OCI-LY1 (cell line): Measurements from ENCODE around the gene ZNF460.

Source experiments
- H2AFZ ChIP-seq: fragments of 200-600 bp; sonication (generic), shearing (Covaris generic); 2 replicates; pipeline ENCODE4 v1.6.0; 2014; ENCODE audit warnings: antibody characterized with exemption, mild to moderate bottlenecking, low read length
- H3F3A ChIP-seq: fragments of 200-600 bp; sonication (generic), shearing (Covaris generic); 2 replicates; pipeline ENCODE4 v1.6.0; 2014; ENCODE audit warnings: mild to moderate bottlenecking, antibody characterized with exemption, low read length, moderate library complexity; ENCODE audit not compliant: insufficient read depth
- H3K27ac ChIP-seq: fragments of 200-600 bp; sonication (generic); 2 replicates; pipeline ENCODE4 v1.5.1; 2014; ENCODE audit warnings: low read length, mixed run types, mild to moderate bottlenecking, low read depth; ENCODE audit not compliant: poor library complexity, severe bottlenecking
- H3K27me3 ChIP-seq: fragments of 200-600 bp; sonication (generic); 2 replicates; pipeline ENCODE4 v1.6.0; 2014; ENCODE audit warnings: antibody characterized with exemption, mild to moderate bottlenecking, low read length, moderate library complexity; ENCODE audit not compliant: insufficient read depth
- H3K36me3 ChIP-seq: fragments of 200-600 bp; sonication (generic); 2 replicates; pipeline ENCODE4 v1.6.1; 2014; ENCODE audit warnings: mild to moderate bottlenecking, antibody characterized with exemption, low read length, moderate library complexity, mixed read lengths; ENCODE audit not compliant: insufficient read depth
- H3K4me1 ChIP-seq: fragments of 200-600 bp; sonication (generic); 2 replicates; pipeline ENCODE4 v1.5.1; 2014; ENCODE audit warnings: mild to moderate bottlenecking, low read length, moderate library complexity; ENCODE audit not compliant: insufficient read depth, severe bottlenecking
- H3K4me2 ChIP-seq: fragments of 200-600 bp; sonication (generic), shearing (Covaris generic); 2 replicates; pipeline ENCODE4 v1.6.1; 2014; ENCODE audit warnings: low read length
- H3K4me3 ChIP-seq: fragments of 200-600 bp; sonication (generic); 2 replicates; pipeline ENCODE4 v1.5.1; 2014; ENCODE audit warnings: low read length, low read depth, mild to moderate bottlenecking, mixed read lengths; ENCODE audit not compliant: poor library complexity, severe bottlenecking
- H3K79me2 ChIP-seq: fragments of 200-600 bp; shearing (Covaris generic); 2 replicates; pipeline ENCODE4 v1.6.1; 2016; ENCODE audit warnings: mixed run types, low read length, mixed read lengths; ENCODE audit not compliant: insufficient read depth
- H3K9ac ChIP-seq: fragments of 200-600 bp; sonication (generic), shearing (Covaris generic); 2 replicates; pipeline ENCODE4 v1.6.1; 2014; ENCODE audit warnings: mild to moderate bottlenecking, low read length, mixed read lengths
- H3K9me2 ChIP-seq: fragments of 200-600 bp; sonication (generic), shearing (Covaris generic); 2 replicates; pipeline ENCODE4 v1.6.1; 2014; ENCODE audit warnings: low read depth, mild to moderate bottlenecking, low read length, mixed read lengths
- H3K9me3 ChIP-seq: fragments of 200-600 bp; shearing (Covaris generic); 2 replicates; pipeline ENCODE4 v1.6.1; 2014; ENCODE audit warnings: low read length, mixed read lengths
- H4K20me1 ChIP-seq: fragments of 200-600 bp; sonication (generic), shearing (Covaris generic); 2 replicates; pipeline ENCODE4 v1.6.0; 2016; ENCODE audit warnings: mild to moderate bottlenecking, low read length; ENCODE audit not compliant: insufficient read depth
- EZH2 ChIP-seq: fragments of 200-600 bp; sonication (generic), shearing (Covaris generic); IDR thresholded peaks from 2 replicates; pipeline ENCODE4 v1.8.0; 2017; ENCODE audit warnings: borderline replicate concordance, mixed run types, mild to moderate bottlenecking, antibody characterized with exemption, low read length, moderate library complexity, mixed read lengths
- TF ChIP-seq, protein P1 (sequence below): fragments of 200-600 bp; sonication (generic), shearing (Covaris generic); IDR thresholded peaks from 2 replicates; pipeline ENCODE4 v1.5.1; 2017; ENCODE audit warnings: mild to moderate bottlenecking, antibody characterized with exemption, low read length, moderate library complexity, mixed read lengths

Gene ZNF460

DNA sequence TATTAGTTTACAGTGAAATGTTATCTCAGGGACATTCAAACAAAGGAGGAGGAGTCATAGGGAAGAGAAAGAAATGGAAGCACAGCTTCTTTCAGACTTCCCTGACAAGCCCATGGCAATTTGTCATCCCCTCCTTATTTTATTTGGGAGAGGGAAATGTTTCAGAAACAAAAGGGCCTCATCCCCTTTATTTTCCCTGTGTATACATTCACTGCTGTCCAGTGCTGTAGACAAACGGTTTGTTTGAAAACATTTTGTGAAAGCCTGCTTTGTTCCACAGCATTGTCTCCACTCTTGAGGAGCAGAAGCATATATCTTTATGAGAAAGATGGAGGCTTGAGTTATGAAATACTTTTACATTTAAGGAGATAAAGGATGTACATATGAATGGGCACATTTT is 12.3 kb downstream of the ZNF460 start:
- no peak overlapping the region for H3K4me3 ChIP-seq
- no peak overlapping the region for H3K9ac ChIP-seq
- no peak overlapping the region for H2AFZ ChIP-seq
- no peaks in the 10 kb centered on the region for H4K20me1 ChIP-seq
- no peaks in the 10 kb centered on the region for H3K4me1 ChIP-seq
- H3K27ac ChIP-seq: no peak overlapping the region
- peaks cover 97% of the 10 kb centered on the region for H3K36me3 ChIP-seq
- H3K27me3 ChIP-seq: no peaks in the 10 kb centered on the region
- H3F3A ChIP-seq: no peaks in the 10 kb centered on the region
- H3K9me2 ChIP-seq: no peaks in the 10 kb centered on the region
- H3K79me2 ChIP-seq: peaks cover 12% of the 10 kb centered on the region
- no peak overlapping the region for H3K4me2 ChIP-seq
- peaks cover 40% of the 10 kb centered on the region for H3K9me3 ChIP-seq
- TF ChIP-seq, protein P1, sequence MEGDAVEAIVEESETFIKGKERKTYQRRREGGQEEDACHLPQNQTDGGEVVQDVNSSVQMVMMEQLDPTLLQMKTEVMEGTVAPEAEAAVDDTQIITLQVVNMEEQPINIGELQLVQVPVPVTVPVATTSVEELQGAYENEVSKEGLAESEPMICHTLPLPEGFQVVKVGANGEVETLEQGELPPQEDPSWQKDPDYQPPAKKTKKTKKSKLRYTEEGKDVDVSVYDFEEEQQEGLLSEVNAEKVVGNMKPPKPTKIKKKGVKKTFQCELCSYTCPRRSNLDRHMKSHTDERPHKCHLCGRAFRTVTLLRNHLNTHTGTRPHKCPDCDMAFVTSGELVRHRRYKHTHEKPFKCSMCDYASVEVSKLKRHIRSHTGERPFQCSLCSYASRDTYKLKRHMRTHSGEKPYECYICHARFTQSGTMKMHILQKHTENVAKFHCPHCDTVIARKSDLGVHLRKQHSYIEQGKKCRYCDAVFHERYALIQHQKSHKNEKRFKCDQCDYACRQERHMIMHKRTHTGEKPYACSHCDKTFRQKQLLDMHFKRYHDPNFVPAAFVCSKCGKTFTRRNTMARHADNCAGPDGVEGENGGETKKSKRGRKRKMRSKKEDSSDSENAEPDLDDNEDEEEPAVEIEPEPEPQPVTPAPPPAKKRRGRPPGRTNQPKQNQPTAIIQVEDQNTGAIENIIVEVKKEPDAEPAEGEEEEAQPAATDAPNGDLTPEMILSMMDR: no peak
- TF ChIP-seq EZH2: no peak

DNA sequence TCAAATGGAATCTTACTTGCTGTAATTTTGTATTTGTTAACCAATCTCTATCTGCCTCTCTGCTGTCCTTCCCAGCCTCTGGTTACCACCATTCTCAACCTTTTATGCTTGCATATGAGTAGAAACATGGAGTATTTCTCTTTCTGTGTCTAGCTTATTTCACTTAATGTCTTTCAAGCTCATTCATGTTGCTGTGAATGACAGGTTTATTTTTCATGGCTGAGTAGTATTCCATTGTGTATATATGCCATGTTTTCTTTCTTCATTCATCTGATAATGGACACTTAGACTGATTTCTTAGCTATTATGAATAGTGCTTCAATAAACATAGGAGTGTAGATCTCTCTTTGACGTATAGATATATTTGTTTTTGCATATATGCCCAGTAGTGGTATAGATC is 13.4 kb downstream of the ZNF460 start:
- H3K4me3 ChIP-seq: no peak overlapping the region
- H4K20me1 ChIP-seq: no peaks in the 10 kb centered on the region
- TF ChIP-seq, protein P1: no peak
- no peak for TF ChIP-seq EZH2
- H3K4me1 ChIP-seq: no peaks in the 10 kb centered on the region
- H3K9ac ChIP-seq: no peak overlapping the region
- H2AFZ ChIP-seq: no peak overlapping the region
- peaks cover 40% of the 10 kb centered on the region for H3K9me3 ChIP-seq
- H3K36me3 ChIP-seq: peaks cover 96% of the 10 kb centered on the region
- H3K9me2 ChIP-seq: no peaks in the 10 kb centered on the region
- no peak overlapping the region for H3K4me2 ChIP-seq
- peaks cover 17% of the 10 kb centered on the region for H3K79me2 ChIP-seq
- no peaks in the 10 kb centered on the region for H3F3A ChIP-seq
- no peak overlapping the region for H3K27ac ChIP-seq
- no peaks in the 10 kb centered on the region for H3K27me3 ChIP-seq

DNA sequence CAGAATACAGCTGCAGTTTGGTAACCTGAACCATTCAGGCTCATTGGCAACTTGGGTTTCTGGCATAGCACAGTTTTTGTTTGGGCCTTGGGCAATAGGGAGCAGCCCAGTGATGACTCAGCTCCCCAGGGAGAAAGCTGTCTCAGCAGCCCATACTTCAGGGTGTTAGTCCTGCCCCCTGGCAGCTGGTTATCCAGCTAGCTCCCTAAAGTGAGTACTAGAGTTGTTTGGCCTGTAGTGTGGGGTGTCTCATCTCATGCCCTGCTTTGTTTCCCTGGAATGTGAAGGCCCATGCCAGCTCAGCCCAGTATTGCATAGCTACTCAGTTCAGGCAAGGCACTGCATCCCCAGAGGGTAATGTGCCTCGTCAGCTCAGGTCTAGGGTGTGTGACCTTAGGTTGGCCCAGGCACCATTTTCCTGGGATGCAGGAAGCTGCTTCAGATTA is 21.8 kb downstream of the ZNF460 start:
- no peaks in the 10 kb centered on the region for H3F3A ChIP-seq
- H3K9ac ChIP-seq: no peak overlapping the region
- no peaks in the 10 kb centered on the region for H3K4me1 ChIP-seq
- peaks cover 67% of the 10 kb centered on the region for H3K36me3 ChIP-seq
- no peaks in the 10 kb centered on the region for H4K20me1 ChIP-seq
- no peaks in the 10 kb centered on the region for H3K27me3 ChIP-seq
- no peaks in the 10 kb centered on the region for H3K9me3 ChIP-seq
- no peak overlapping the region for H3K4me3 ChIP-seq
- H3K9me2 ChIP-seq: no peaks in the 10 kb centered on the region
- H3K27ac ChIP-seq: no peak overlapping the region
- H2AFZ ChIP-seq: no peak overlapping the region
- TF ChIP-seq, protein P1: no peak
- H3K79me2 ChIP-seq: peaks cover 5% of the 10 kb centered on the region; the same call in 1 of the 2 replicates
- H3K4me2 ChIP-seq: no peak overlapping the region
